ENCODE data around the gene GPC6. TPM values are rescaled to one million over a fixed set of nuclear protein-coding genes. Genes with fewer than 3 reads are reported as not detected.

GPC6 gene
- total and polyA plus RNA-seq, 2 experiments from 2014 or later = 14.4 to 43.3 TPM

DNA sequence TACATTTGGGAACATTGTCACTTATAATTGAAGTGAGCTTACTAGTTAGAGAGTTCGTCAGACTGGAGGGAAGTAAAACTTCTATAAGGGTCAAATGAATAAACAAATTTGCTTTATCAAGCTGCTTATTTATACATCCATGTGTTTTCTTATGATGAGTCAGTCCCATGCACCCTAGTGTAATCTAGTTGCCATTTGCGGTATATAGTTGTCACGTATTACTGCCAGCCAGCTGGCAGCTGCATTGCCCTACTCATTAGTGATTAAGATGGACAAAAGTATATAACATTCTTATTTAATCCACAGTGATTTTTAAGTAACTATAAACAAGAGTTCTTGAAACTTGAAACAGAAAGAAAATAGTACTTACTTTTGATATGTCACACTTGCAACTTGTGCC lies 182.4 kb downstream of the GPC6 start:
- H3K27ac ChIP-seq = no peak overlapping the region
- H3K4me1 ChIP-seq (ENCODE audit: low read depth) = peaks cover 11% of the 10 kb centered on the region
- DNase-seq (ENCODE audit: low read depth in 1 of 2, low spot score in 1 of 2) = peak in 1 of 2 donors; percentile 29
- H3K4me3 ChIP-seq = no peak overlapping the region
- no peaks in the 10 kb centered on the region for H3K9me3 ChIP-seq (ENCODE audit: low read depth)
- H3K36me3 ChIP-seq = no peaks in the 10 kb centered on the region
- H3K27me3 ChIP-seq = no peaks in the 10 kb centered on the region
- TF ChIP-seq, protein P1, sequence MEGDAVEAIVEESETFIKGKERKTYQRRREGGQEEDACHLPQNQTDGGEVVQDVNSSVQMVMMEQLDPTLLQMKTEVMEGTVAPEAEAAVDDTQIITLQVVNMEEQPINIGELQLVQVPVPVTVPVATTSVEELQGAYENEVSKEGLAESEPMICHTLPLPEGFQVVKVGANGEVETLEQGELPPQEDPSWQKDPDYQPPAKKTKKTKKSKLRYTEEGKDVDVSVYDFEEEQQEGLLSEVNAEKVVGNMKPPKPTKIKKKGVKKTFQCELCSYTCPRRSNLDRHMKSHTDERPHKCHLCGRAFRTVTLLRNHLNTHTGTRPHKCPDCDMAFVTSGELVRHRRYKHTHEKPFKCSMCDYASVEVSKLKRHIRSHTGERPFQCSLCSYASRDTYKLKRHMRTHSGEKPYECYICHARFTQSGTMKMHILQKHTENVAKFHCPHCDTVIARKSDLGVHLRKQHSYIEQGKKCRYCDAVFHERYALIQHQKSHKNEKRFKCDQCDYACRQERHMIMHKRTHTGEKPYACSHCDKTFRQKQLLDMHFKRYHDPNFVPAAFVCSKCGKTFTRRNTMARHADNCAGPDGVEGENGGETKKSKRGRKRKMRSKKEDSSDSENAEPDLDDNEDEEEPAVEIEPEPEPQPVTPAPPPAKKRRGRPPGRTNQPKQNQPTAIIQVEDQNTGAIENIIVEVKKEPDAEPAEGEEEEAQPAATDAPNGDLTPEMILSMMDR (IDR thresholded peaks at IDR 0.05; ENCODE audit: low read depth, low read length) = no peak

DNA sequence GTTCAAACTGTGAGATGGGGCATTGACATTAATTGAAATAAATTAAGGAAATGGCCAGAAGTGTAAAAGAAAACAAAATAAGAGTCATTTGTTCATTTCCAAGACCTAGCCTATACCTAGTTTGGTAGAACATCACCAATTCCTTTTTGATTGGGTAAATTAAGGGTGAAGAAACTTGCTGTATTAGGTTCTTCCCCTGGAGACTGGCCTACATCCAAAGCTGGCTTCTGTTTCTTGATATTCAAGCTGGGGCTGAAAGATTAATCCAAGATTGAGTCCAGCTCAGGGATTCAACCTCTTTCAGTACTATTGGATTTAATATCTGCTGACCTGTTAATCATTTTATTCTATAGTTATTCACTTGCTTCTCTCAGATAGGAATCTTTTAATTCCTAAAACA lies 183.2 kb downstream of the GPC6 start:
- Histone ChIP-seq H3K36me3 (no peaks in the 10 kb centered on the region), H3K4me1 (ENCODE audit: low read depth) (peaks cover 11% of the 10 kb centered on the region), H3K4me3 (no peak overlapping the region), H3K27ac (no peak overlapping the region), H3K9me3 (ENCODE audit: low read depth) (no peaks in the 10 kb centered on the region), H3K27me3 (no peaks in the 10 kb centered on the region)
- peak in 1 of 2 donors; percentile 47 for DNase-seq (ENCODE audit: low read depth in 1 of 2, low spot score in 1 of 2)
- TF ChIP-seq, protein P1 (IDR thresholded peaks at IDR 0.05; ENCODE audit: low read depth, low read length) = no peak

DNA sequence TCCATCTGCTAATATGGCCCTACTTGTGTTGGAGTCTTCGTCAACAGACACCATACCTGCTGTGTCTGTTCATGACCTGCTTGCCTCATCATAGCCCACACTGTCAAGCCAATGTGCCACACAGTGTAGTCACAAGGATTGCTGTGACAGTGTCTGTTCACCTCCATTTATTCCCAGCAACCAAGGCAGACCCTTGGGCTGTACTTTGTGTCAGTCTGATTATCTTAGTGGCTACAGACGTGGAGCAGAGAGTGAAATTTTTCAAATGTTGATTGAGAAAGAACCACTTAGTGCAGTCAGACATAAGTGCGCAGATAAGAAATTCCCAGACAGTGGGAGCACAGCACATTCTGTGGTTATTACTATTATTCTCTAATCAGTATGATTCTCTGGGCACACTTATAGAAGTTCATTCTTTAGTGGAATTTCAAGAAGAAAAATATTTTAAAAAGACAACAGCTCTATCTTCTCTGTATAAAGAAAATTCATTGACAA lies 184.6 kb downstream of the GPC6 start:
- H3K36me3 ChIP-seq = no peaks in the 10 kb centered on the region
- DNase-seq (ENCODE audit: low read depth in 1 of 2, low spot score in 1 of 2) = peak; percentile 46 to 76
- H3K4me3 ChIP-seq = no peak overlapping the region
- peak overlapping the region; percentile 73 for H3K27ac ChIP-seq
- H3K27me3 ChIP-seq = no peaks in the 10 kb centered on the region
- H3K9me3 ChIP-seq (ENCODE audit: low read depth) = no peaks in the 10 kb centered on the region
- TF ChIP-seq, protein P1 (IDR thresholded peaks at IDR 0.05; ENCODE audit: low read depth, low read length) = no peak
- peaks cover 11% of the 10 kb centered on the region for H3K4me1 ChIP-seq (ENCODE audit: low read depth)

DNA sequence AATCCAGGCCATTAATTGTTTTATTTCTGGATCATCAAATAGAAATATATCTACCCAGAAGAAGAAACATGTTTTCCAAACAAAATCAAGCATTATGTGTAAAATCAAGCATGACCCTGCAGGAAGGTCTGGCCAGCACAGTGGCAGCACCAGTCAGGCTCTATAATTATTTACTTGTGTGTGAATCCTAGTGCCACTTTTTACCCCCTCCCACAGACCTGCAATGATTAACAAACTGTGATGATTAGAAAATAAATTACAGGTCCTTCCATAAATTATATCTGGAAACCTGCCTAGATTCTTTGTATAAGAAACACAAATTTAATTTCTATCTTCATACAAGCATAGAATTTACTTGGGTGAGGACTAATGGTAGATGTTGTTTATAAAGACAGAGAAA lies 186.1 kb downstream of the GPC6 start:
- H3K36me3 ChIP-seq = no peaks in the 10 kb centered on the region
- TF ChIP-seq, protein P1 (IDR thresholded peaks at IDR 0.05; ENCODE audit: low read depth, low read length) = no peak

DNA sequence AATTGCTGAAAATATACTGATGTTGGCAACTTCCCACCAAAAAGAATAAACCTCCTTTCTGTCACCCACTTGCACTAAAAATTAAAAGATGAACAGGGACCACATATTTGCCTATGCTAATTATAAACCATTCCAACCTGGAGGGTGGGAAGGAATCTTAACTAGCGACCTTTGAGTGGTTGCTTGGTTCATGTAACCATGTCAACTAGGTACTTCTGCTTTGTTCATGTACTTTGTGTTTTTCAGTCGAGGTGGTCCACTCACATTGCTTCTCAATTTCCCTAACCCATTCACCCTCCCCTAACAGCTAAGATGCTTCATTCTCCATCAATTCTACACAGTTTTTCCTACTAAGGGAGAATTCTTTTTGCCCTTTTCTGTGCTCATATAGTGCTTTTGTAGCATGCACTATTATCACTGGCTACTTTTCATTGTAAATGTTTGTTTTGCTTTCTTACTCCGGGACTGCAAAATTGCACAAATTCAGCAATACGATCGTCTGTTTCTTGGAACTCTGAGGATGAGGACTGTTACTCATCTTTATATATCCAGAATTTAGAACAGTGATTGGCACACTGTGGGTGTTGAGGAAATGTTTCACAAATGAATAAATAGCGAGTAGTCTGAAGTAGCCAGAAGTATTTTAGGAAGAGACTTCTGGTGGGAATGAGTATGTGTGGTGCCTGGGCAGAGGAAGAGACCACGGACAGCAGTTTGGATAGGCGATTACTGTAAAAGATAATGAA lies 187.5 kb downstream of the GPC6 start:
- Histone ChIP-seq H3K27ac (no peak overlapping the region), H3K4me3 (no peak overlapping the region), H3K4me1 (ENCODE audit: low read depth) (peaks cover 11% of the 10 kb centered on the region), H3K36me3 (no peaks in the 10 kb centered on the region), H3K9me3 (ENCODE audit: low read depth) (no peaks in the 10 kb centered on the region), H3K27me3 (no peaks in the 10 kb centered on the region)
- DNase-seq (ENCODE audit: low read depth in 1 of 2, low spot score in 1 of 2) = peak in 1 of 2 donors; percentile 57
- TF ChIP-seq, protein P1 (IDR thresholded peaks at IDR 0.05; ENCODE audit: low read depth, low read length) = no peak

More for the DNA sequence above, 186.1 kb downstream of the GPC6 start:
- no peak for DNase-seq (ENCODE audit: low read depth in 1 of 2, low spot score in 1 of 2)
- peaks cover 11% of the 10 kb centered on the region for H3K4me1 ChIP-seq (ENCODE audit: low read depth)
- H3K4me3 ChIP-seq = no peak overlapping the region
- no peak overlapping the region for H3K27ac ChIP-seq
- H3K27me3 ChIP-seq = no peaks in the 10 kb centered on the region
- no peaks in the 10 kb centered on the region for H3K9me3 ChIP-seq (ENCODE audit: low read depth)
